Measurements from ENCODE around the gene SREK1IP1.

The SREK1IP1 gene

GRCh38 chr5:64768358-64769312 is at the start of gene SREK1IP1, which contains the start of gene CWC27:
SREK1IP1 (minus strand) TSS chr5:64768691; CDS start chr5:64768517, 174 bp downstream.
CWC27 (plus strand) TSS chr5:64768930; CDS start chr5:64769147, 217 bp downstream.
- peak; percentile 52 for DNase-seq (ENCODE audit: low read depth)

- no peak for DNase-seq (ENCODE audit: low read depth)
Measured at GRCh38 chr5:64818245-64818644, 49.8 kb upstream of the SREK1IP1 start.

DNA sequence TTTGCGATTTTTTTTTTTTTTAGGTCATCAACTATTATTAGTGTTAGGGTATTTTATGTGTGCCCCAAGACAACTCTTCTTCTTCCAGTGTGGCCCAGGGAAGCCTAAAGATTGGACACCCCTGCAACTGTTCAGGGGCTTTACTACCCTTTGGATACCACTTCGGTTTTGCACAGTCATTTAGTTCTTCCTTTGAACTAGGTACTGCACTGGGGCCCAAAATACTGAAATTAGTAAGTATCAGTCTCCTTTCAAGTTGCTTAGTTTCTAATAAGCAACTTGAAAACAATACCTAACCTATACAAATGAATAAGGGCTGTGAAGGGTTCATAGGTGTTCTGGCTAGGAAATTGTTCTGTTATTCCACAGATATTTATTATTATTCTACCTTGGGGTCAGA is 45.6 kb upstream of the SREK1IP1 start:
- DNase-seq (ENCODE audit: low read depth) = no peak

- DNase-seq (ENCODE audit: low read depth) = peak; percentile 14
Measured at GRCh38 chr5:64811050-64811640, 42.7 kb upstream of the SREK1IP1 start.

- no peak for DNase-seq (ENCODE audit: low read depth)
Measured at GRCh38 chr5:64807520-64807919, 39.0 kb upstream of the SREK1IP1 start.

- DNase-seq (ENCODE audit: low read depth) = no peak
Measured at GRCh38 chr5:64806537-64806936, 38.0 kb upstream of the SREK1IP1 start.

GRCh38 chr5:64800926-64801325 is 32.4 kb upstream of the SREK1IP1 start:
- DNase-seq (ENCODE audit: low read depth) = no peak

- DNase-seq (ENCODE audit: low read depth) = no peak
Measured at GRCh38 chr5:64796301-64796700, 27.8 kb upstream of the SREK1IP1 start.

DNA sequence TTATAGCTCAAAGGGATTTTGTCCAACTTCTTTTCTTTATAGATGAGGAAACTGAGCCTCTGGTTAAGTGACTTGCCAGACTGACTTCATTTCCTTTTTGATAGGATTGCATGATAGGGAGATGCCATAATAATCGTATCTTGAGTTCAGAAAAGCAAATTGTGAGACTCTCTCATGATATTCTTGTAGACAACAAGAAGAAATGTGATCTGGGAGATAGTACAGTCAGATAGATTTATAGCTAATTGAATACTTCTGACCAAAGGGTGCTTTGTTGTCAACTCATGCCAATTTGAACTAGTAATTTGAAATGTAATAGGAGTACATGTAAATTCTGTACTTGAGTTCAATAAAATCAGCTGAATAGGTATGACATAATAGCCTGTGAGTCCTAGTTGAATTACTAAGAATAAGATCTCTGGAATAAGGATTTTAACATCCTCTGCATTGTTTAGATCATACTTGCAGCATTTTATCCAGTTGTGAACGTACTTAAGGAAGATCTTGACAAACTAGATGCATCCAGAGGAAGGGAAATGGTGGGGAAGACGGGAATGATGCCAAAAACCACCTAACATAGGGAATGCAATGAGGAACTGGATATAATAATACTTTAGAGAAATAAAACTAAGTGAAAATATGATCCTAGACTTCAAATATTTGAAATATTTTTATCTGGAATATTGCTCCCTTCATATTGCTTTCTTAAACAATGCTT is 25.7 kb upstream of the SREK1IP1 start:
- DNase-seq (ENCODE audit: low read depth) = no peak

- DNase-seq (ENCODE audit: low read depth) = no peak
Measured at GRCh38 chr5:64792469-64792868, 24.0 kb upstream of the SREK1IP1 start.

- DNase-seq (ENCODE audit: low read depth) = no peak
Measured at GRCh38 chr5:64790210-64790609, 21.7 kb upstream of the SREK1IP1 start.

DNA sequence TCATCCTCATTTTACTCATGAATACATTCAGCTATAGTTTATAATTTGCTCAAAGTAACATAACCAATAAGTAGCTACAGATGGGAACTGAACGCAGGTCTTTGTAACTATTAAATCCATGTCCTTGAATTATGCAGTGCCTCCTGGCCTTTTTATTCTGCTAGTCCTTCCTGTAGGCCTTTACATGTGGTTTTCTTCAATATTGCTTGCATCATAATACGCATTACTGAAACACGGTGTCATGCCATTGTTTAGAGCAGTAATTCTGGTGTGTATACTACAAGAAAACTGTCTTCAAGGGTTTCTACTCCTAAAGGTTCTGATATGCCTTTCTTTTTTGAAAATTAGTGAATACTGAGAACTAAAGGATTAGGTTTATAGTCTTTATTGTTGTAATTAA is 21.0 kb upstream of the SREK1IP1 start:
- DNase-seq (ENCODE audit: low read depth) = no peak

DNA sequence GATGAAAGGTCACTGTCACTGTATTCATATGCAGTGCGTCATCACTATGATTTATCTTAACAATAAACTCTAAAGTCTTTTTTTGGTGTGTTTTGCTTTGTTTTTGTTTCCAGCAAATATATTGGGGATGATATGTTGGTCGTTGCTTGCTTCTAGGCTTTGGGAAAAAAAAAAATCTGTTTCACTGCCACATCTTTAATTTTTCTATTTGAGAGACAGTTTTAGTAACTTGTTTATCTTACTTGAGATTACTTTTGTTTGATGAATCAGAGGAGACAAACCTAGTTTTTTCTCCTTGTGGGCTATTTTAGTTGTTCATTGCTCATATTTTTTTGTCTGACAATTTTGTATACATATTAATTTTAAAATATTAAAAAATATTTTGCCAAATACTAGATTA is 19.7 kb upstream of the SREK1IP1 start:
- no peak for DNase-seq (ENCODE audit: low read depth)

DNA sequence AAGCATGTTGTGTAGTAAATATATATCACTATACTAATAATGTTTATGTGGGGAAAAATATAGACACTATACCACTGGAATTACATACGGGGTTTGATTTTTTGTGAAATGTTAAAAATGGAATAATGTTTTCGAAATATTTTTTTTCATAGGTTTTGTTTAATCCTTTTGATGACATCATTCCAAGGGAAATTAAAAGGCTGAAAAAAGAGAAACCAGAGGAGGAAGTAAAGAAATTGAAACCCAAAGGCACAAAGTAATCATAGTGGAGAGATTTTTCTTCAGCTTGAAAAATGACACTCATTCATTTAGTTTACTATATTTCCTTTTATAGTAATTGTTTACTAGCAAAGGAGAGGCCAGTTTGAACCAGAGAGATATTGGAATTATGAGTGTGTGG is 17.9 kb upstream of the SREK1IP1 start:
- DNase-seq (ENCODE audit: low read depth) = no peak

GRCh38 chr5:64784451-64785025 is 16.0 kb upstream of the SREK1IP1 start:
- peak; percentile 32 for DNase-seq (ENCODE audit: low read depth)

DNA sequence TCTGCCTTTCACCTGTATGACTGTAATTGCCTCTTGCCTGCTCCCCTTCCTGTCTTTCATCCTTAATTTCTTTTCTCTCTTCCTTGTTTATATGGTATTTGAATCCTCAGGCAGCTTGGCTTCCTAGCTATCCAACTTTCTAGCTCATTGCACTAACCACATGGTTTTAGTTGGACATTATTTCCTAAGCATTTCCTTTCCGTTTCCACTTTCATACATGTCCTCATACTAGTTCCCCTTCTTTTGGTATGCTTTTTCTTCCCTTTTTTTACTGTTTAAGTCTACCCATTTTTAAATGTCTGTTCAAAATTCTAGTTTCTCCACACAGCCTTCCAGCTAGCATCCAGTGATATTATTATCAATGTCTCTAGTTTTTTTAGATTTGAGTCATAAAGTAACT is 6.8 kb upstream of the SREK1IP1 start:
- DNase-seq (ENCODE audit: low read depth) = no peak

DNA sequence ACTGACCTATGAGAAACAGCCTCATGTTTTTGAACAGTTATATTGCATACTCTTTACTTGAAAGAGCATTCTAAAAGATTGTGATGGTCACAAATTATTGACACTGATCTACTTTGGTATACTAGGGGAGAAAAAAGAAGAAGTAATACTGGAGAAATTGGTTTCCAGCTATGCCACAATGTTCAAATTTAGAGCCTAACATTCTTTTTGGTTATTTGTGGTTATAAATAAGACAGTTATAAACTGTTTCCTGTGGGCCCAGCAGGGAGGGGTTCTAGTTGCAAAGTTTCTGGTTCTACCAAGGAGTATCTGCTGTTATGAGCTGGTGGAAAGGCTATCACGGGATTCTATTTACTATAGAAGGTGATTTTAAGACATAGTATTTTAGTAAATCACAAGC is 5.0 kb upstream of the SREK1IP1 start:
- no peak for DNase-seq (ENCODE audit: low read depth)

GRCh38 chr5:64771736-64772135 is 3.2 kb upstream of the SREK1IP1 start:
- DNase-seq (ENCODE audit: low read depth) = no peak

- DNase-seq (ENCODE audit: low read depth) = no peak
Measured at GRCh38 chr5:64769855-64770254, 1.4 kb upstream of the SREK1IP1 start.

GRCh38 chr5:64767959-64768357 is 533 bp downstream of the SREK1IP1 start:
- no peak for DNase-seq (ENCODE audit: low read depth)

GRCh38 chr5:64766941-64767340 is 1.6 kb downstream of the SREK1IP1 start:
- DNase-seq (ENCODE audit: low read depth) = no peak

DNA sequence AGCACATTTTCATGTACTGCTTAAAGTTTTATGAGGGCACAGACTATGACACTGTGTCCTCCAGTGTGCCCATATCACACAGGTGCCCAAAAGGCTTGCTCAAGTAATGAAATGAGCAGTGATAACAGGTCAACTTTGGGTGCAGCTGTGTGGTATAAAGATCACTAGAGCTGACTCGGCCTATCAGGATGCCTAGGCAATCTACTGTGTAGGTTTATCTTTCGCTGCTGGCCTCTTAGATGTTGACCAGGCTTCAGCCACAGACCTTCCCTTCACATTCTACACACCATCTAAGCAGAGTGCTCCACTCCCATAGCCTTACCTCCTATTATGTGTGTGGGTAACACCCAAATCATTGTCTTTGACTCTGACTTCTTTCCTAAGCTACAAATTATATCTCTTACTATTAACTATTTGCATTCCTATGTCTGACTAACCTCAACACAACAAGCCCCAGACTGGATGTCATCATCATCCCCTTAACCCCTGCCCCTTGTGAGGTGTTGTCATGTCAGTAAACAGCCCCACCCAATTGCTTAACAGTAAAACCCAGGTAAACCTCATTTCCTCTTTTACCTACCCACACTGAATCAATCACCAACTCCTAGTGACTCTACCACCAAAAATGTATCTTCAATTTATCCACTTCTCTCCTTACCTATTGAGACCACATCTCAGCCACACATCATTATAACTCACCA is 2.5 kb downstream of the SREK1IP1 start:
- no peak for DNase-seq (ENCODE audit: low read depth)
